PC-9 (cell line): ENCODE data around the gene PRDM2.

Source experiments
- CTCF ChIP-seq: fragments of 200-600 bp; sonication (generic); conservative IDR thresholded peaks from 2 replicates; pipeline ENCODE4 v1.6.1; 2017; ENCODE audit warnings: mixed run types, antibody characterized with exemption, mild to moderate bottlenecking, moderate library complexity
- EZH2 ChIP-seq: fragments of 200-600 bp; sonication (generic); IDR thresholded peaks from 2 replicates; pipeline ENCODE4 v1.8.0; 2017; ENCODE audit warnings: antibody characterized with exemption, low read depth

GRCh38 chr1:13733711-13734110 lies 33.7 kb downstream of the PRDM2 start:
- no peak for TF ChIP-seq CTCF
- TF ChIP-seq EZH2 = no peak
